Cerebellar cortex (tissue), 1 donor: Measurements from ENCODE around the gene ZNF358.

Experiments used
- DNase-seq: peaks from one replicate; pipeline ENCODE4 v3.0.0-alpha.2; 2015; ENCODE audit warnings: low spot score

Gene ZNF358

DNA sequence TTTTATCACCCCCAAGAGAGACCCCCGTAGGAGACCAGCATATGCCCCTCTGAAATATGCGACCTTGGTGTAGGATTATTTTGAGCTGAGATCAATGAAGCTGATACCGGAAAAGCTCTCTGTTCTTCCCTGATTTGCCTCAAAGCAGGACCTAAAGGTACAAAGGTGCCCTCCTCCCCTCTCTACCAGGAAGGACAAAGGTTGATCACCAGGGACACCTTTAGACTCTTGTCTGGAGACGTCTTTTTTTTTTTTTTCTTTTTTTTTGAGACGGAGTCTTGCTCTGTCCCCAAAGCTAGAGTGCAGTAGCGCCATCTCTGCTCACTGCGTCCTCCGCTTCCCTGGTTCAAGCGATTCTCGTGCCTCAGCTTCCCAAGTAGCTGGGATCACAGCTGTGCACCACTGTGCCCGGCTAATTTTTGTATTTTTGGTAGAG lies 26.3 kb upstream of the ZNF358 start:
- peak; percentile 11 for DNase-seq

DNA sequence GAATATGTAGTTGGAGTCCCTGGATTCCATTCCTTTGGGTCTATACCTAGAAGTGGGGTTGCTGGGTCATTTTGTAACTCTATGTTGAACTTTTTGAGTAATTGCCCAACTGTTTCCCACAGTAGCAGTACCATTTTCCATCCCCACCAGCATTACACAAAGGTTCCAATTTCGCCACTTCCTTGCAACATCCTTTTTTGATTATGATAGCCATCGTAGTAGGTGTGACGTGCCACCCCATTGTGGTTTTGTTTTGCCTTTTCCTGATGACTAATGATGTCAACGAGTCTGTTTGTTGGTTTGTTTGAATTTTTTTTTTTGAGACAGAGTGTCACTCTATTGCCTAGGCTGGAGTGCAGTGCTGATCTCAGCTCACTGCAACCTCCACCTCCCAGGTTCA lies 23.8 kb upstream of the ZNF358 start:
- no peak for DNase-seq

DNA sequence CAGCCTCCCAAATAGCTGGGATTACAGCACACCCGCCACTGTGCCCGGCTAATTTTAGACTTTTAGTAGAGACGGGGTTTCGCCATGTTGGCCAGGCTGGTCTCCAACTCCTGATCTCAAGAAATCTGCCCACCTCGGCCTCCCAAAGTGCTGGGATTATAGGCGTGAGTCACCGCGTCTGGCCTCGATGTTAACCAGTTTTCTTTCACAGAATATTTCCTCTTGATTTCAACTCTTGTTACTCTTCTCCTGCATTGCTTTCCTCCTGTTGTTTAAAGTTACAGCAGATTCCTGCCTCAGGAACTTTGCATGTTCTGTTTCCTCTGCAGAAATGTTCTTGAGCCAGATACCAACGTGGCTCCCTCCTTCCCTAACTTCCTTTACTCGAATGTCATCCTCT lies 23.3 kb upstream of the ZNF358 start:
- DNase-seq: no peak

DNA sequence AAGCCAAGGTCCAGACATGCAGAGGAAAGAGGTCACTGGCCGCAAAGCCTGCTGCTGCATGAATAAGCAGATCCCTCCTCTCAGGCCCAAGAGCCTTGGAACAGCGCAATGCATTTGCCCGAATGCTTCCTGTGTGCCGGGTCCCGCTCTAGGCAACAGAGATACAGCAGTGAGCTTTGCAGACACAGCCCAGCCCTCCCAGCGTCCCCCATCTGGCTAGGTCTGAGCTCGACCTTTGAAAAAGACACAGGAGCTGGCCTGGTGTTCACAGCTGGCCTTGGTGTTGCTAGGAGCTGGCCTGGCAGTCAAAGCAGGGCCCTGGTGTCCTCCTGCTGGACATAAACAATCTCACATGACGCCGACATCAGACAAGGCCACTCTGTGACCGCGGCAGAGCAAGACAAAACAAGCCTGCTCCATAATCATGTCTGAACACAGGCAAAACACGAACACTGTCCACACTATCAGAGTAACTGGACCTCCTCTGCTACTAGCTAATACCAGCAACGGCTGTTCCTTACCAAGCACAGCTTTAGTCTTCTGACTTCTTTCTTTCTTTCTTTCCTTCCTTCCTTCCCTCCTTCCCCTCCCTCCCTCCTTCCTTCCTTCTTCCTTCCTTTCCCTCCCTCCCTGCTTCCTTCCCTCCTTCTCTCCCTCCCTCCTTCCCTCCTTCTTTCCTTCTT lies 21.3 kb upstream of the ZNF358 start:
- DNase-seq: peak; percentile 25

DNA sequence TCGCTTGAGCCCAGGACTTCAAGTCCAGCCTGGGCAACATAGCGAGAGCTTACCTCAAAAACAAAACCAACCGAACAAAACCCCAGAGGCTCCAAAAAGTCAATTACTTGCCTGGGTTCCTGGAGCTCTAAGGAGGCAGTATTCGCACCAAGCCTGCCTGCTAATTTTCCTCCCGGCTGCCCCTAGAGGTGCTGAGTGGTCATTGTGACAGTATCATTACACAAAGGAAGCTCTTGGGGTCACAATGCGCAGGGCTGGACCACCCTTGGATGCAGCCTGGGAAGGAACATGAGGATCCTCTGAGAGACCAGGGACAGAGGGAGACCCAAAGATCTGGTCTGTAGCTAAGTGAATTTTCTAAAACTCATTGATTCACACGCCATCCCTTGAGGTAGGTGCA lies 18.6 kb upstream of the ZNF358 start:
- DNase-seq: no peak

DNA sequence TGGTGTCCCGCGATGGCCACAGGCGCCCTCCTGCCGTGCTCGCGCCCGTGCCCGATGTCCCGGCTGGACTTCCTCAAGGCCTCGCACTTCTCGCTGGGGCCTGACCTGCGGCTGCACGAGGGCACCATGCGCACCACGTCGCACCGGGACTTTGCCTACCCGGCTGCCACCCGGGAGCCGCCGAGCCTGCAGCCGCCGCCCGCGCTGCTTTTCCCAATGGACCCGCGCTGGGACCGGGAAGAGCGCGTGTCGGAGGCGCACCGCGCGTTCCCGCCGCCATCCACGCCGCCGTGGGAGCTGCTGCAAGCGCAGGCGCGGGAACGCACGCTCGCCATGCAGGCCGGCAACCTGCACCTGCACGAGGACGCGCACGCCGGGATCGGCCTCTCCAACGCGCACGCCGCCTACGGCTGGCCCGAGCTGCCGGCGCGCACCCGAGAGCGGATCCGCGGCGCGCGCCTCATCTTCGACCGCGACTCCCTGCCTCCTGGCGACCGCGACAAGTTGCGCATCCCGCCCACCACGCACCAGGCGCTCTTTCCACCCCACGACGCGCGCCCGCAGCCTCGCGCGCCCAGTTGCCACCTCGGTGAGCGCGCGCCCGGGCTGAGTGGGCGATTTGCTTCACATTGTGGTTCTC lies 15.0 kb upstream of the ZNF358 start:
- peak; percentile 86 for DNase-seq

DNA sequence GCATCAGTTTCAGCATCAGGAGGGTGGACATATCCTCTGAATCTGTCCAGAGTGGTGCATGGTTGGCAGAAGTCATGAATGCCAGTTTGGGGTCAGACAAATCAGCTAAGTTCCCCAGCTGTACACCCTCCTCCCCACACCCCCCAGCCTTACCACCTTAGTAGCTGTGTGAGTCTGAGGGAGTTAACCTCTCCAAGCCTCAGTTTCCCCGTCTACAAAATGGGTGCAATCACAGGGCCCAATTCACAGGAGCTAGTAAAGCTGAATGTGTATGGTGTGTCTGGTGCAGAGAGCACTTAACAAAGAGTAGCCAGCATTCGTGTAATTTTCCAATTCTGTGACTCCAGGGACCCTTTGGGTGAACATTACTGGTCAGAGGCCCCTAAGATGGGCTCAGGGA lies 13.4 kb upstream of the ZNF358 start:
- no peak for DNase-seq

DNA sequence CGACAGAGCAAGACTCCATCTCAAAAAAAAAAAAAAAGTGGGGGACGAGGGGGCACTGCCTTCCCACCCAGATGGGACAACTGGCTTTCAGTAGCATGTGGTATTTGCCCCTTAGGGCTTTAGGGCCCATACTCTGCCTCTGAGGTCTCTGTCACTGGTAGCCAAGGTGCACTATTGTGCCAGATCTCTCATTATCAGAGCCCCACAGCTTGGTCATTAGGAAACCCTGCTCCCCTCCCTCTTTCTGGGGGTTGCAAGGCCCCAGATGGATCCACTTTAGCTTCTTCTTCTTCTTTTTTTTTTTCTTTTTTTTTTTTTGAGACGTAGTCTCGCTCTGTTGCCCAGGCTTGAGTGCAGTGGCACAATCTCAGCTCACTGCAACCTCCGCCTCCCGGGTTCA lies 11.2 kb upstream of the ZNF358 start:
- DNase-seq: no peak

DNA sequence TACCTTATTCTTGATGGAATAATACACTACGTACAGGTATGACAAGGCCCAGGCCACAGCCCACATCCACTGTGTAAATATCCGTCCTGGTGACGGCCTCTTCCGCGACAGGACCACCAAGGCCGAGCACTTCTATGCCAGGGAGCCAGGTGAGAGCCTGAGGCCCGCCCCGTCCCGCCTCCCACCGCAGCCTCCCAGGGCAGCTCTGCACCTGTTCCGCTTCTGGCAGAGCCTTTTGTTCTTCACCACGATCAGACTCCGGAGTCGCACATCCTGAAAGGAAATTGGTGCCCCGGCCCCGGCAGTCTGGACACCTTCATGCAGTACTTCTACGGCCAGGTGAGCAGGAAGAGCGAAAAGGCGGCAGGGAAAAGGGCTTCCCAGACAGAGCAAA lies 10.6 kb upstream of the ZNF358 start:
- DNase-seq: no peak

DNA sequence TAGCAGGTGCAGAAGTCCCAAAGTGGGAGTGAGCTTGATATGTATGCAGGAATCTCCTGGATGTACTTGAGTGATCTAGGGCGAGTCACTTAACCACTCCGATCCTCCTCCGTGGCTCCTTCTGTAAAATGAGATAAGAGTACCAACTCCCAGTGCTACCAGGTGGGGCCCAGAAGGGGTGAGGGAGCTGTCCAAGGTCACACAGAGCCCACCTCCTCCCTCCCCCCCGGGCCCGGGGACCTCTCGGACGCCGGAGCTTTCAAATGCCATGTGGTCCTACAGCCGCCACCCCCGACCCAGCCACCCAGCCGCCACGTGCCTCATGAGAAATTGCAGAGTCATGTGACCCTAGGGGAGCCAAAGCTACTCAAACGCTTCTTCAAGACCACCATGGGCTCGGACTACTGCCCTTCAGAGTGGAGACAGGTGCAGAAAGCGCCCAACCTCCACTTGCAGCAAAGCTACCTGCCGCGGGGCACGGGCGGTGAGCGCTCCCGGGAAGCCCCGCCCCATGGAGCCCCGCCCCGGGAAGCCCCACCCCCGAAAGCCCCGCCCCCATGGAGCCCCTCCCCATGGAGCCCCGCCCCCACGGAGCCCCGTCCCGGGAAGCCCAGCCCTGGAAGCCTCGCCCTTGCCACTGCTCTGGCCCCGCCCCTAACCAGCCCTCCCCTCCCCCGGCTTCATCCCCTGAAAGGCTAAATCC lies 10.1 kb upstream of the ZNF358 start:
- DNase-seq: no peak

DNA sequence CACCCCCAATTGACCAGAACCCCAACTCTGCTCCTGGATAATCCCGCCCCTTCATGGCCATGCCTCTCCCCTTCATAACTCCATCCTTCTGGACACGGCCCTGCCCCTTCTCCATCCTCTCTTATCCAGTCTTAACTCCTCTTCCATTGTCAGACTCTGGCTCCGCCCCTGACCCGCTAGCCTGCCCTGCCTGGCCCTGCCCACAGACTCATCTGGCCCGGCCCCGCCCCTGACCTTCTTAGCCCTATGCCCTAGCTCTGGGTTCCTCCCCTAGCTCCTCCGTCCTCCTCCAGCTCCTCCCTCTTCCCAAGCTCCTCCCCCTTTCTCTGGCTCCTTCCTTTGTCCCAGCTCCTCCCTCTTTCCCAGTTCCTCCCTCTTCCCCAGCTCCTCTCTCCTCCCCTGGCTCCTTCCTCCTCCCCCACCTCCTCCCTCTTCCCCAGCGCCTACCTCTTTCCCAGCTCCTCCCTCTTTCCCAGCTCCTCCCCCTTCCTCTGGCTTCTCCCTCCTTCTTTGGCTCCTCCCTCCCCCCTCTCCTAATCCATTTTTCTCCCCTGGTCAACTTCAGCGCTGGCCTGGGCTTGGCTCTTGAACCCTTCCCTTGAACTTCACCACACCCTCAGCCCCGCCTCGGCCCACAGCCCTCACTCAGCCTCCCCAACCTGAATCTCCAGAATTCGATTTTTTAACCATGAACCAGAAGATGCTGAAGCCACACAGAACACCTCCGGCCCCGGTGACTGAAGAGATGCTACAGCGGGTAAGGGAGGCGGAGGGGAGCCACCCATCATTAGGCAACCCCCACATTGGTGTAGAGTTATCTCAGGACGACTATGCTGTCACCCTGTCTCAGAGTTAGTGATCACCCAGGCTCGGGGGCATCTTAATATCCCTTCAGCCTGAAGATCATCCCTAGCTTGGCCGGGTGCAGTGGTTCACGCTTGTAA lies 9.2 kb upstream of the ZNF358 start:
- peak; percentile 91 for DNase-seq

DNA sequence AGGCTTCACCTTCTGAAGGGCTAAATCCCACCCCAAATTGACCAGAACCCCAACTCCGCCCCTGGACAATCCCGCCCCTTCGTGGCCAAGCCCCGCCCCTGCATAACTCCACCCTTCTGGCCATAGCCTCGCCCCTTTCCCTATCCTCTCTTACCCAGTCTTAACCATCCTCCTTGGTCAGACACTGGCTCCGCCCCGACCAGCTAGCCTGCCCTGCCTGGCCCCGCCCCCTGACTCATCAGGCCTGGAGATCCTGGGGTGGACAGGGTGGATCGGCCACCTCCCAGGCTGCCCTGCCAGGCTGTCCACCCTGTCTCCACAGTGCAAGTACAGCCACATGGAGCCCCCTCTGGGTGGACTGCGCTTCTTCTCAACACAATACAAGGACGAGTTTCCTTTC lies 8.0 kb upstream of the ZNF358 start:
- DNase-seq: peak; percentile 65

DNA sequence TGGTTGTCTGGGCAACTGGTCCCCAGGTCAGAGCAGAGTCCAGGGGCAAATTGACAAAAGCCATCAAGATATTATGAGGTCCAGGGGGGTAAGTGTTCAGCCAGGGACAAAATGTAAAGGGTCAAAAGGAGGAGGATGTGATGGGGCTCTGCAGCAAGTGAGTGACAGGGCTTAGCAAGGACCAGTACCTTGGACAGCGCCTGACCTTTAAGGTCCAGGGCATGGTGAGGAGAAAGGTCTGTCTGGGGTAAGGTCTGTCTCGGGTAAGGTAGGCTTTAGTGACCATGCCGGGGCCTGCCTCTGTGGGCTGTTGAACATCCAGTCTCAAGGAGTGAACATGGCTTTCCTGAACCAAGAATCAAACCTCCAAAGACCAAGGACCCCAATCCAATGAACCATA lies 6.3 kb upstream of the ZNF358 start:
- DNase-seq: no peak

DNA sequence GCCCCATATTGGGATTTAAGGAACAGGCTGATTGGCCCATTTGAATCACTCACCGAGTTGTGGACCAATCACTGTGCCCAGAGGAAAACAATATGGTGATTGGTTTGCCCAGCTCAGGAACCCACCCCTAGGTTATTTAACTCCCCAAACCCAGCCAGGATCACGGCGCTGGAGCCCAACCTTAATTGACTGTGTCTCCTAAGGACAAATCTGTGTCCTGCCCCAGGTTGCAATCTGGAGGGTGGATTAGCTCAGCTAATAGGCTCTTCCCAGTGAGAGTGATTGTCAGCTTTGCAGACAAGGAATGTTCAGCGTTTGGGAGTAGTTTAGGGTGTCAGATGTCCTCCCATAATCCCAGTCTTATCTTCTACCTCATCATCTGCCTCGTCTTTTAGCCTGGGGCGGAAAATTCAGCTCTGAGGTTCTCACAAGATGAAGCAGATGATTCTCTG lies 3.5 kb upstream of the ZNF358 start:
- DNase-seq: no peak

DNA sequence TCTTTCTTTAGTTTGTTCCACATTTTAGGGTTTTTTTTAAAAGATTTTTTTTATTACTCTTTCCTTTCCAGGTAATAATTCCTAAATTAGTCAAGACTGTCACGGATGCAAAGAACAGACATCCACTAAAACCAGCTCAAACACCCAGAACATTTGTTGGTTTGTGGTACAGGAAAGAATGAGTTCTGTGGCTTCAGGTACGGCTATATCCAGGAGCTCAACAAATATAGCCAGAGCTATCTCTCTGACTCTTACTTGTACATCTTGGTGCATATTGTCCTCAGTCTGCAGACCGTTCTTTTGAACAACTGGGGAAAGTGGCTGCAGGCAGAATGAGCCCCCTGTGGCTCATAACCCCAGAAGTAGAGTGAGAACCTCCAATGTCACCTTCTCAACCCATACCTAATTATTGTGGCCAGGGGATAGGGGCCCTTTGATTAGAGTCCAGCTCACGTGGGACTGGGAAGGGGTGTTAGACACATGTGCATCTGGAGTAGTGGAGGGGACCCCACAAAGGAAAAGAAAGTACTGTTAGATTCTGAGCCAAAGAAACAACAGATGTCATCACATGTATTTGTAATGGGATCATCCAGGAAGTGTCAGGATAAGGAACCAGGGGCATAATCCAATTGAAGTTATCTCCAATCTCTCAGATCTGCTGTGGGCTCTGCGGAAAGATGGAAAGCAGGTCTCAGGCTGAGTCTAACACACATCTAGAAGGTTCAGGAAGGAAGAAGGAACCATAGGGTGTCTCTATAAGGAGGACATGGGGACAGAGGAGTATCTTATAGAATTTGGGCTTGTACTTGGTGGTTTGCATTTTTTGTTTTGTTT lies 1.9 kb upstream of the ZNF358 start:
- DNase-seq: no peak

DNA sequence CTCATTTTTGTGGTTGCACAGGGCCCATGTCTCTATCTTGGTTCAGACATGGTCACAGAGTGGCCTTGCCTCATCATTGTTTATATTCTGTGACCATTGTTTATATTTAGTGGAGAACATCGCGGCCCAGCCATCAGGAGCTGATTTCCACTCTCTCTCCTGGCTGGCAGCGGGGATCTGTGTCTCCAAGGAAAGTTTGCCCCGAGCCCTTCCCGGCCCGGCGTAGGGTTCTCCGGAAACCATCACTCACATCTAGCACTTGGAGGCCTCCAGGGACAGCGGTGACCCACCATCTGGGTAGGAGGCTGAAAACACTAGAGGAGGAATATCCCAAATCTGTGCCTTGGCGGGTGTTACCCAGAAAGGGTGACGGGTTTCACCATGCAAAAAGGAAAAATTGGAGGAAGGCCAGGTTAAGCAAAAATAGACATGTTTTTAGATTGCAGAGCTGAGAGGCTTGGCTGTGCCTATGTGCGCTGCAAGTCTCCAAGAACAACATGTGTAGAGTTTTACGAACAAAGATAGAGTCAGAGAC lies 726 bp upstream of the ZNF358 start:
- no peak for DNase-seq

DNA sequence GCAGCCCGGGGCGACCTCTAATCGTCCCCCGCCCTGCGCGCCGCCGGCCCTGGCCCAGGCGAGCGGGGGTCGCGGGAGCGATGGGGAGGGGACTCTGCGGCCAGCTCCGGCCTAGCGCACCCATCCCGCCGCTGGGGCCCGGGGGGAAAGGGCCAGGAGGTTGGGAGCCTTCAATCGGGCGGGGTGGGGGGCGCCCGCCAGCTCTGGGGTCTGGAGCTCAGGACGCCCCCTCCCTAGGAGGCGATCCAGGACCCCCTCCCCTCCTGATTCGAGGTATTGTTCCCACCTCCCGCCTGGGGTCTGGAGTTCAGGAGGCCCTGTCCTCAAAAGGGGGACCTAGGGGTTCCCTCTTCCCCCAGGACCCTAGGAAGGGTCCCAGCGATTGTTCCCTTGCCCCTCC lies 430 bp downstream of the ZNF358 start:
- no peak for DNase-seq

DNA sequence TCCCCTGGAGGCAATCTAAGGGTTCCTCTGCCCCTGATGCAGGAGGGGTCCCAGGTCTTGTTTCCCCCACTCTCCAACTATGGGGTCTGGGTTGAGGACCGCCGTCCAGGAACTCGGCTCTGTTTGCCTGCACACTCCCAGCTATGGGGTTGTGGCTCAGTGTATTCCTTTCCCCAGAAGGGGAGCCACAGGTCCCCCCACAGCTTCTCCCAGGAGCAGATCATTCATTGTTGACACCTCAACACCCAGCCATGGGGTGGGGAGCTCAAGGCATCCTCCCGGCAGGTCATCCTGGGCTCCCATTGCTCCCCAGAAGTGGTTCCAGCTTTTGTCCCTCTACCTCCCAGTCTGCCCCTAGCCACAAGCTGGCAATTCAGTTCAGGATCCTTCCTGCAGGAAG lies 975 bp downstream of the ZNF358 start:
- no peak for DNase-seq

DNA sequence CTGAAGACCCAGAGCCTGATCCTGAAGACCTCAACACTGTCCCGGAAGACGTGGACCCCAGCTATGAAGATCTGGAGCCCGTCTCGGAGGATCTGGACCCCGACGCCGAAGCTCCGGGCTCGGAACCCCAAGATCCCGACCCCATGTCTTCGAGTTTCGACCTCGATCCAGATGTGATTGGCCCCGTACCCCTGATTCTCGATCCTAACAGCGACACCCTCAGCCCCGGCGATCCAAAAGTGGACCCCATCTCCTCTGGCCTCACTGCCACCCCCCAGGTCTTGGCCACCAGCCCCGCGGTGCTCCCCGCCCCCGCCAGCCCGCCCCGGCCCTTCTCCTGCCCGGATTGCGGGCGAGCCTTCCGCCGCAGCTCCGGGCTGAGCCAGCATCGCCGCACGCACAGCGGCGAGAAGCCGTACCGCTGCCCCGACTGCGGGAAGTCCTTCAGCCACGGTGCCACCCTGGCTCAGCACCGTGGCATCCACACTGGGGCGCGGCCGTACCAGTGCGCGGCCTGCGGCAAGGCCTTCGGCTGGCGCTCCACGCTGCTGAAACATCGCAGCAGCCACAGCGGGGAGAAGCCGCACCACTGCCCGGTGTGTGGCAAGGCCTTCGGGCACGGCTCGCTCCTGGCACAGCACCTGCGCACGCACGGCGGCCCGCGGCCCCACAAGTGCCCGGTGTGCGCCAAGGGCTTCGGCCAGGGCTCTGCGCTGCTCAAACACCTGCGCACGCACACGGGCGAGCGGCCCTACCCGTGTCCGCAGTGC lies 3.6 kb downstream of the ZNF358 start:
- no peak for DNase-seq
